Gastroesophageal sphincter (tissue), 3 donors: Measurements from ENCODE around the gene MYLK3.

Experiments
- CTCF ChIP-seq, 4 experiments: fragments of 200-600 bp in 2 of 4; fragments of 450-650 bp in 2 of 4; sonication (generic) in 1 of 4; IDR thresholded peaks; one replicate each; pipeline ENCODE4 v1.5.1; 2017 to 2019; ENCODE audit warnings: antibody characterized with exemption in 4 of 4, mild to moderate bottlenecking in 2 of 4, moderate library complexity in 2 of 4
- EP300 ChIP-seq: sonication (generic); formaldehyde crosslinking; IDR thresholded peaks from one replicate; pipeline ENCODE4 v1.6.1; 2017; ENCODE audit warnings: antibody characterized with exemption, mild to moderate bottlenecking
- POLR2A ChIP-seq, 2 donors: fragments of 450-650 bp; IDR thresholded peaks; one replicate each; pipeline ENCODE4 v1.6.1; 2017; ENCODE audit warnings: antibody characterized with exemption in 2 of 2, mild to moderate bottlenecking in 2 of 2, moderate library complexity in 1 of 2

- no peak for TF ChIP-seq POLR2A (IDR thresholded peaks at IDR 0.05)
- TF ChIP-seq CTCF (IDR thresholded peaks at IDR 0.05): no peak
- no peak for TF ChIP-seq EP300
These were observed 33.1 kb downstream of the MYLK3 start for GRCh38 chr16:46714797-46715591.
